Iris pigment epithelial cell (primary cell): ENCODE results near the gene CCDC43.
"Not testable (repeated sequence)": the region's sequence is repeated elsewhere in the genome, so short reads cannot be mapped to it uniquely, and the experiment has no call there.

Source experiments
- DNase-seq: peaks from one replicate; pipeline ENCODE4 v3.0.0-alpha.2; 2011; ENCODE audit warnings: low read depth

CCDC43 gene

DNA sequence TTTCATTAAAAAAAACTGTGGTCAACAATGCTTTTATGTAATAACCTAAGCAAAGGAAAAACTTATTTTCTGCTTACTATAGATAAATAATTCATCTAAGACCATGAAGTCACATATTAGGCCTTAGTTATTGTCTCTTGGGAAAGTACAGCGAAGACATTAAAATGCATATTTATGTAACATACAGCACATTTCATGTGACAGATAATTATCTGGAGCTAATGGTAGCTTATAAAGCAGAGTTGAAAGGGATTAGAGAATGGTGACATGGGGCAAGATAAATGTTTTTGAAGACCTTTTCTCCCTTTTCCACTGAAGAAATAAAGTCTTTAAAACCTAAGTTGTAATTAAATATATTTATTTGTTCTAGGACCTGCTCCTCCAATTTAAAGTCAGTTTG lies 23.6 kb downstream of the CCDC43 start:
- no peak for DNase-seq

DNA sequence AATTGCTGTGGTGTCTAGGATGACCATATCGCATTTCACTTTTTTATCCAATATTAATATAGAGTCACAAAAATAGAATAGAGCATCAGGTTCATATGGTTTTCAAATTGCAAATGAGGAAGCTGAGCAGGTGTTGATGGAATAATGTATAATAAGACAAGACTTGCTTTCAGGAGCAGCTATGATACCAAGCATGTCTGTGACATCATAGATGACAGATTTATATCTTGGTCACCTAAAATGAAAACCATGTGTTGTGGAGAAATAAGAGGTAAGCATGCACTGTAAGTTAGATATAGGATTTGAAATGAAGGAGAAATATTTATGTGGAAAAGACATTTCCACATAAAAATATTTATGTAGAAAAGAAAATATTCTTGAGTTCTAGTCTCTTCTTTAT lies 24.7 kb downstream of the CCDC43 start:
- DNase-seq = no peak

DNA sequence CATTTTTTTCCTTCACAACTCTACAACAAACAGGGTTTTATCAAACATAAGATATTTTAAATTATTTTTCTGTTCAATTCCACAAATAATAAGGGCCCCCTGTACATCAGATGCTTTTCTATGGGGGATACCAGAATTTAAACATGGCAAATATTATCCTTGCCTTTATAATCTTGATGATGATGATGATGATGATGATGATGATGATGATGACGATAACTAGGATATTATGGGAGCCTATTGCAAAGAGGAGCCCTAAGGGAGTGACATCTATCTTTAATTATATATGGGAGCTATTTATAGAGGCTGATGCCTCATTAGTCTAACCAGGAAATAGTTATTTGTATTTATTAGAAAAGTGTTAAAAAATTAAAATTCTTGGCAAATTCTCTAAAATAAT lies 26.5 kb downstream of the CCDC43 start:
- no peak for DNase-seq

DNA sequence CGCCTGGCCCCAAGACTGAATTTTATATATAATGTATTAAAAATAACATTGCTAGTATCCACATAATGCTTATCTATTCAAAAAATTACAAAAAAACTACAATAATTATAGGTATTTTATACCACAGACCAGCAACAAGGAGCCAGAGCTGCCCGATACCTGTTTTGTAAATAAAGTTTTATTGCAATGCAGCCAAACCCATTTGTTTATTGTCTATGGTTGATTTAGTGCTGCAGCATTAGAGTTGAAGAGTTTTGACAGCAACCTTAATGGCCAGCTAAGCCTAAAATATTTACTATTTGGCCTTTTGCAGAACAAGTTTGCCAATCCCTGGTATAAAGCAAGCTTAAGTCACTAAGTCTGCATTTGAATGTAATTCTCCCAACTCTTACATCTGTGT lies 27.7 kb downstream of the CCDC43 start:
- no peak for DNase-seq

DNA sequence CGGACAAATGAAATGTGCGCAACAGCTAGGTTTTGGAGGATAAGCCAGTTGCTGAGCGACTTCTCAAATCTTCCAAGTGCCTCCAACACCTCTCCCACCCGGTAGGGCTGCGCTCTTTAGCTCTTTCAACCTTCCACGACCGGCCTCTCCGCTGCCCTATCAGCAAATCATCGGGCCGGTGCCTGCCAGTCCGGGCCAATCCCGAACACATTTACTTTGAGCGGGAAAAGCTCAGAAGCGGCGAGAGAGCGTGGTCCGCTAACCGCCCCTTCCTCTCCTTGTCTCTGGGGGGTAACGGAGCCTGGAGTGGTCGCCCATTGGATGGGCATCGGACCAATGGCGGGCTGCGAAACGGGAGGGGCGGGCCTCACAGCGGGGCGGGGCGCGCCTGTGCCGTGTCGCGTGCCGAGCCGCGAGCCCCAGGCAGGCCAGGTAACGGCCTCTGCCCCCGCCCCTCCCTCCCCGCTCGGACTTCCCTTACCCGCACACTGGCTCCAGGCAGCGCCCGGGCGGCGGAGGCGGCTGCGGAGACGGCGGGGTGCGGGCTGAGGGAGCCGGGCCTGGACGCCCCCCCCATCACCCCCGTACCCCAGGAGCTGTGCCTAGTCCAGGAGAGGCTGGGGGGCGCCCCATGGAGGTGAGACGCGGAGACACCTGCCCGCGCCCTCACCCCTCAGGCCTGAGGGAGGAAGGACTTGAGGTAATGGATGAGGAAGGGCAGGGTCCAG lies 33.4 kb downstream of the CCDC43 start, which contains the start of gene MEIOC:
MEIOC (plus strand) TSS at position 486 of the 728 bp plus-strand sequence; CDS start at position 632, 146 bp downstream.
- DNase-seq = peak; percentile 6

DNA sequence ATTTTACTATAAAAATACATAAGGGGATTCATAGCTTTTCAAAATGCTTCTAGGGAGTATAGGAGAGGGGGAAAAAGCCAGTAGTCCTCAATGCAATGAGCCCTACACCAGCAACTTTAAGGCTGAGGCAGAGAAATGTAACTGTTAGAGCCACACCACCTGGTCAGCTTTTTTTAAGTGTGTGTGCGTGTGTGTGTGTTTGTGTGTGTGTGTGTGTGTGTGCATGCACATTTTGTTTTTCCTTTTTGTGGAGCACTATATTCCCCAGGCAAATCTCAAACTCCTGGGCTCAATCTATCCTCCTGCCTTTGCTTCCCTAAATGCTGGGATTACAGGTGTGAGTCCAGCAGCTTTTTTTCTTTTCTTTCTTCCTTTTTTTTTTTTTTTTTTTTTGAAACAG lies 35.6 kb downstream of the CCDC43 start:
- no peak for DNase-seq

DNA sequence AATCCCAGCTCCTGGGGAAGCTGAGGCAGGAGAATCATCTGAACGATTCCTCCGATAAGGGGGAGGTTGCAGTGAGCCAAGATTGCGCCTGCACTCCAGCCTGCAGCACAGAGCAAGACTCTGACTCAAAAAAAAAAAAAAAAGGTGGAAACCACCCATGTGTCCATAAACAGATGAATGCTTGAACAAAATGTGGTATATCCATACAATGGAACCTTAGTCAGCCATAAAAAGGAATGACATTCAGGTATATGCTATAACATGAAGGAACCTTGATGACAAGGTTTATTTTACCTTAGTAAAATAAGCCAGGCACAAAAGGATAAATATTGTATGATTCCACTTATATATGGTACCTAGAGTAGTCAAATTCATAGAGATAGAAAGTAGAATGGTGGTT lies 36.2 kb downstream of the CCDC43 start:
- no peak for DNase-seq

DNA sequence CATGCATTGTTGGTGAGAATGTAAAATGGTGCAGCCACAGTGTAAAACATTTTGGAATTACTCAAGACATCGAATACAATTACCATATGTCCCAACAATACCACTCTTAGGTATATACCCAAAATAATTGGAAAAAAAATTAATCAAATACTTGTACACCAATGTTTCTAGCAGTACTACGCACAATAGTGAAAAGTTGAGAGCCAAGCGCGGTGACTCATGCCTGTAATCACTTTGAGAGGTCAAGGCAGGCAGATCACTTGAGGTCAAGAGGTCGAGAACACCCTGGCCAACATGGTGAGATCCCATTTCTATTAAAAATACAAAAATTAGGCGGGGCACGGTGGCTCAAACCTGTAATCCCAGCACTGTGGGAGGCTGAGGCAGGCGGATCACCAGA lies 36.8 kb downstream of the CCDC43 start:
- DNase-seq = no peak

DNA sequence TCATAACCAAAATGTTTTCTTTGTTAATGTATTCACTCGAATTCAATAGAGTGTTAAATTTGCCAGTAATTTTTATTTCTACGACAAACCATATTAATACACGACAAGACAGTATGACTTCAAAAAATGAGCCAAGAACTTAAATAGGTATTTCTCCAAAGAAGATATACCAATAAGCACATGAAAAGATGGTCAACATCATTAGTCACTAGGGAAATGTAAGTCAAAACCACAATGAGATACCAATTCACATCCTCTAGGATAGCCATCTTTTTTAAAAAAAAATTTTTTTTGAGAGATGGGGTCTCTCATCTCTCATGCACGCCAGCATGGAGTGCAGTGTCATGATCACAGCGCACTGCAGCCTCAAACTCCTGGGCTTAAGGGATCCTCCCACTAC lies 38.3 kb downstream of the CCDC43 start:
- DNase-seq = no peak

DNA sequence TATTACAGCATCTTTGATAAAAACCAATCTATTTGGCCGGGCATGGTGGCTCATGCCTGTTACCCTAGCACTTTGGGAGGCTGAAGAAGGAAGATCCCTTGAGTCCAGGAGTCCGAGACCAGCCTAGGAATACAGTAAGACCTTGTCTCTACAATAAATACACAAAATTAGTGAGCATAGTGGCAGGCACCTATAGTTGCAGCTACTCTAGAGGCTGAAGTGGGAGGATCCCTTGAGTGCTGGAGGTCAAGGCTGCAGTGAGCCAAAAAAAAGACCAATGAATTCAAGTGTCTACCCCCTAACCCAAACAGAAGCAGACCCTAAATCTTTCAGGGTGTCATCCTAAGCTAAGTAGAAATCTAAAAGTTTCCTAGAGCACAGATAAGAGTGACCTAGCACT lies 40.6 kb downstream of the CCDC43 start:
- DNase-seq = no peak

DNA sequence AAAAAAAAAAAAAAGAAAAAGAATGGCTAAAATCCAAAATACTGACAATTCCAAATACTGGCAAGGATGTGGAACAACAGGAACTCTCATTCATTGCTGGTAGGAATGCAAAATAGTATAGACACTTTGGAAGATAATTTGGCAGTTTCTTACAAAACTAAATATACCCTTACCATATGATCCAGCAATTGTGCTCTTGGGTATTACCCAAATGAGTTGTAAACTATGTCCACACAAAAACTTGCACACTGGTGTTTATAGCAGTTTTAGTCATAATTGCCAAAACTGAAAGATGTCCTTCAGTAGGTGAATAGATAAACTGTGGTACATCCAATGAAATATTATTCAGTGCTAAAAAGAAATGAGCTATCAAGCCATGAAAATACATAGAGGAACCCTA lies 41.8 kb downstream of the CCDC43 start:
- no peak for DNase-seq

DNA sequence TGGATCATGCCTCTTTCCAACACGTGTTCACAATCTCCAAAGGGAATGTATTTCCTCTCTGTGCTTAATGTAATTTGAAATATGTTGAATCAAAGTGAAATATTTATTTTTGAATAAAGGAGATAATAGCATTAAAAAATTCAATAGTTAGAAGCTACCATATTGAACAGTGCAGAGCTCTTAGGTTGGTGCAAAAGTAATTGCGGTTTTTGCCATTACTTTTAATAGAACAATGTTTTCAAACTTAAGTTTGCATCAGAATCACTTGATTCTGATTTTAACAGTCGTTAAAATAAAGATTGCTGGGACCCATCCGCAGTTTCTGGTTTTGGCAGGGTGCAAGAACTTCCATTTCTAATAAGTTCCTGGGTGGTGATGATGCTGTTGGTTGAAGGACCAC lies 43.3 kb downstream of the CCDC43 start:
- DNase-seq = no peak

DNA sequence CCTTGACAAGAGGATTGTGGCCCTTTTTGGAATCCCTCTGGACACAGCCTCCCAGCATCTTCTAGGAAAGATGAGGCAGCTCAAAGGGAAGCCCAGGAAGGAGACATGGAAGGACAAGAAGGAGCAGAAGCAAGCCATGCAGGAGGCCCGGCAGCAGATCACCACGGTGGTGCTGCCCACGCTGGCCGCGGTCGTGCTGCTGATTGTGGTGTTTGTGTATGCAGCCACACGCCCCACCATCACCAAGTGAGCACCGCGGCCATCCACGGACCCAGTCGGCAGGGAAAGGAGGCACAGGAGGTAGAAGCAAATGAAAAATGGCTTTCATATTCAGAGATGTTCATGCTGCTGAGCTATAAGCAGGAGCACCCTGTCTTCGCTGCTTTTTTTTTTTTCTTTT lies 44.2 kb downstream of the CCDC43 start:
- DNase-seq = no peak

DNA sequence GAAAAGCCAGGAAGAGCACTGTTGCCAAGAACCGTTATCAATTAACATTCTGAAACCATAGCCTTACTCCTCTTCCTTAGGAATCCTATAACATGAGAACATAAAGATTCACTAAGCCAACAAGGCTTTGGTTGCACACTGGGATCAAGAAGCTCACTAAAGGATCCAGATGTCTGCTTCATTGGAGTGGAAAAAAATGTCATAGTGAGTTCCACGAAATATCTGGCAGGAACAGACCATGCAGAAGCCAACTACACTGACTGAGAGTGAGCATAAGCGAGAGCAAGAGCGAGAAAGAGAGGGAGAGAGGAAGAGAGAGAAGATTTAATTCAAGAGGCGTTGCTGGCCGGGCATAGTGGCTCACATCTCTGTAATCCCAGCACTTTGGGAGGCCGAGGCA lies 46.7 kb downstream of the CCDC43 start:
- DNase-seq = no peak

DNA sequence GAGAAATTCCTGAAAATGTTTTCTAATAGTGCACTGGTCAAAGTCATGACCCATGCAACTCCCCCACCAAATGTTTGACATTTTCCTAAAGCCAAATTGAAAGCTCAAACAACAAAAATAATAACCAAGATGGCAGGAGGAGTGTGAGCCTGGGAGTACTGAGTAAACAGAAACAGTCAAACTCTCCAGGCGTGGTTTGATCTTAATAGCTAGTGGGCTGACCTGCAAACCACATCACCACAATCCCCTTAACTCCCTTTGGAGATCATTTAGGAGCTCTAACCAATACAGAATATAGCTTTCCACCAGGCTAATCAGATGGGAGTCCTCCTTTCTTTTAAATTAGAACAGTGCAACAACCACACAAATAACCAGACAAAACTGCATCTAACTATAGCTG lies 52.5 kb downstream of the CCDC43 start:
- no peak for DNase-seq

DNA sequence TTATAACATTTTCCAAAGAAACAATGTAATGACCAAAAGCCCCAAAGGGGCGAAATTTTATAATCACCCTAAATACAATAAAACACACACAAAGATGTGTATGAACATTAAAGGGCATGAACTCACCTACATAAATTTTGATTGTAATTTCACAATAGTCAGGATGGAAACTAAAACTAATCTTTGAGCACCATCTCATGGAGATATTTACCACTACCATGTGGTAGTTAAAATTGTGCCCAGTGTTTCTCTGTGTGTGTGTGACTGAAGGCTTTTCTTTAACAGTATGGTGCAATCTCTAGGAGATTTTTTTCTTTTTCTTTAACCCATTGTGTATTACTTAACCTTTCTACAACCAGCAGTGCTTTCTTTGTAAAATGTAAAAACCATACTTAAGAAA lies 53.0 kb downstream of the CCDC43 start:
- DNase-seq = peak; percentile 62

DNA sequence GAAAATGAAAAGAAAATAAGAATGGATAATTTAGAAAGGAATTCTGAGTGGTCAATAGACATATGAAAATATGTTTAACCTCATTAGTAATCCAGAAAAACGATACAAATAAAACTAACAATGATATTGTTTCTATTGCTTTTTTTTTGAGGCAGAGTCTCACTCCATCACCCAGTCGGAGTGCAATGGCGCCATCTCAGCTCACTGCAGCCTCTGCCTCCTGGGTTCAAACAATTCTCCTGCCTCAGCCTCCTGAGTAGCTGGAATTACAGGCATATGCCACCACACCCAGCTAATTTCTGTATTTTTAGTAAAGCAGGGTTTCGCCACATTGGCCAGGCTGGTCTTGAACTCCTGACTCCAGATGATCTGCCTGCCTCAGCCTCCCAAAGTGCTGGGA lies 55.2 kb downstream of the CCDC43 start:
- DNase-seq = not testable (repeated sequence)

DNA sequence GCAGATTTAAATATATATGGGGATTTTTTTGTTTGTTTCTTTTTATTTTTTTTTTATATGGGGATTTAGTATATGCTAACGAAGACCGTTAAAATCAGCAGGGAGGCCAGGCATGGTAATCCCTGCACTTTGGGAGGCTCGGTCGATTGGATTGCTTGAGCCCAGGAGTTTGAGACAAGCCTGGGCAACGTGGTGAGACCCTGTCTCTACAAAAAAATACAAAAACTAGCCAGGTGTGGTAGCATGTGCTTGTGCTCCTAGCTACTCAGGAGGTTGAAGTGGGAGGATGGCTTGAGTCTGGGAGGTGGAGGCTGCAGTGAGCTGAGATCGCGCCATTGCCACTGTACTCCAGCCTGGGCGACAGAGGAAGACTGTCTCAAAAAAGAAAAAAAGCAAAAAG lies 55.6 kb downstream of the CCDC43 start:
- no peak for DNase-seq

DNA sequence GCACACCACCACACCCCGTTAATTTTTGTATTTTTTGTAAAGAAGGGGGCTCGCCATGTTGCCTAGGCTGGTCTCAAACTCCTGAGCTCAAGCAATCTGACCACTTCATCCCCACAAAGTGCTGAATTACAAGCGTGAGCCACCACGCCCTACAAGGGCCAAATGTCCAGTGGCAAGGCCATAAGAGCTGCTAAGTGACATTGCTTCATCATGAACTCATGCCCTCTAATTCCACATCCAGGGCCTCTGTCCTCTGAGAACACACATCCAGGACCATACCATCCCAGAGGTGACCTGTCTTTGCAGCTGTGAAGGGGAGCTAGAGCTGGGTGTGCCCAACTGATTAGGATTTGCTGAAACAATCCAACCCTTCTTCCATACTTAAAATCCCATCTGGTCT lies 58.9 kb downstream of the CCDC43 start:
- no peak for DNase-seq

DNA sequence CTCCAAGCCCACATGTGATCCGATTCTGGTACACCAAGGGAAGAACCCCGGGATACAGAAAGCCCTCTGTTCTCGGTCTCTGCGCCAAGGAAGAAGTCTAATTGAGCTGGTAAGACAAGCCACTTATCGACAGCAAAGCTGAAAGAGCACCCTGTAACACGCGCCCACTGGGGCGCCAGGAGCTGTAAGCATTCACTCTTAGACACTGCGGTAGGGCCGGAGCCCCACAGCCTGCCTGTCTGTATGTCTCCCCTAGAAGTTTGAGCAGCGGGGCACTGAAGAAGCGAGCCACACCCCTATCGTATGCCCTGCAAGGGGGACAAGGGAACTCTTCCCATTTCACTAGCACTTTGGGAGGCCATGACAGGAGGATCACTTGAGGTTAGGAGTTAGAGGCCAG lies 60.3 kb downstream of the CCDC43 start:
- DNase-seq = no peak

DNA sequence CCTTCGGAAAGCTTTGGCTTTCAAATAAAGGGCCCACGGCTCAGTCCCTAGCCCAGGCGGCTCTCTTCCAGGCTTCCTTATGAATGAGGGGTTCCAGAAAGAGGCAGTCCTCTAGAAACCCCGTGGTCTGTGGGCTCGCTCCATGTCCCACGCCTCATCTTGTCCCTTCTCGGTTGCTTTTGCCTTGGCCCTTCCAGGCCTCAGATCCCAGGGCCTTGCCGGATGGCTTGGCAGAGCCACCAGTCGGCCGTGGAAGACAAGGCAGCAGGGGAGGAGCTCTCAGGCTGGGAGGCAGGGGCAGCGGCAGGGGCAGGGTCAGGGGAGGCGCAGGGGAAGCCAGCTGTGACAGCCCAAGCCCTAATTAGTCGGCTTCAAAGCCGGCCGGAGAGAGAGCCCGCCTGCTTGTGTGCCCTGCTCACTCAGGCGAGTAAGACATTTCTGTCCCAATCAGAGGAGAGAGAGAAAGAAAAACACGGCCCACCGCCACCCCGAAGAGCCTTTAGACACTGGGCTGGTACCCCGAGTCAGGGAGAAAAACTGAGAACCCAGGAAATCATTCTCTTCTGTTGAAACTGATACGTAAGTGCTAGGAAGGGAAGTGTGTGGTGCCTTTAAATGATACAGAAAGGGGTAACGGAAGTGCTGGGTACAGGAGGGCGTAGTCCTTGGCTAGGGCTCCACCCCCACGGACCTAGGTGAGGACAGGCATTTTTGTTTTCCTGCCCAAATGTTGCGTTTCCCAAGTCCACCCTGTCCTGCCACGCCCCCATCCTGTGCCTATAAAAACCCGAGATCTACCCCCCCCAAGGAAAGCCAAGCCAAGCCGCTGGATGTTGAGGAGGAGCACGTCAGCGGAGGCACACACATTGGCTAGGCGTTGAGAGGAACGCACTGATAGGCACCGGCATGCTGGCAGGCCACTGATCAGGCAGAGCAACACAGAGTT lies 61.1 kb downstream of the CCDC43 start:
- DNase-seq = no peak

DNA sequence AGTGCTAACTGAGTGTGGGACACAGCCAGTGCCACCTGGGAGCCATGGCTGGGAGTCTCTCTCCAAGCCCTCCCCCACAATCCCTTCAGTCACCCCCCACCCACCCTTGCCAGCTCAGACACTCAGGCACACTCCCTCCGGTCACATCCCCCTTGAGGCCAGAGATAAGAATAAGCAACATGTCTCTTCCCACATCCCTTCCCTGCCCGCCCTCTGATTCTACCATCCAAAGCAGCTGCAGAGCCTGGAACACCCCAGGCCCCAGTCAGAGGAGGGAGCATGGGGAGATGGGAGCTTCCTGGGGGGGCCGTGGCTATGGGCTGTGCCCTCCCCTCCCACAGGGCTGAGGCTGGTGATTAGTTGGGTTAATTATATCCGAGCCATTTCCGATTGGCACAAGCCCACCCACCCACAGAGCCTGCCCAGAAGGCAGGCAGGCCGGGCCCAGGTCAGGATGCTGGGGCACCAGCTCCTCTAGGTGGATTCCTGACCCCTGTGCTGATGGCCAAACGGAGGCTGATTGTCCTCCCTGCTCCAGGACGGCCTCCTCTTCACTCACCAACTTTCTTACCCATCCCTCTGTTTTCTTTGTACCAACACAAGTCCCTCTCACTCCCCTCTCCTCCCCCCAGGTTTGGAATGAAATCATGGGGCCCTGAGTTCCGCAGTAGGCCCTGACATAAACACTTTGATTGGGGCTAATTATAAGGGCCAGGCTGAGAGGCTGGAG lies 61.9 kb downstream of the CCDC43 start:
- no peak for DNase-seq
